SH-SY5Y (cell line): ENCODE data around the gene FYTTD1.

ENCODE experiments used
- GATA2 ChIP-seq: IDR thresholded peaks from 2 replicates; pipeline ENCODE4 v1.6.1; 2011; ENCODE audit warnings: mild to moderate bottlenecking, low read depth, low read length
- GATA3 ChIP-seq: IDR thresholded peaks from 2 replicates; pipeline ENCODE4 v1.6.1; 2011; ENCODE audit warnings: low read depth, mild to moderate bottlenecking, low read length, moderate library complexity

DNA sequence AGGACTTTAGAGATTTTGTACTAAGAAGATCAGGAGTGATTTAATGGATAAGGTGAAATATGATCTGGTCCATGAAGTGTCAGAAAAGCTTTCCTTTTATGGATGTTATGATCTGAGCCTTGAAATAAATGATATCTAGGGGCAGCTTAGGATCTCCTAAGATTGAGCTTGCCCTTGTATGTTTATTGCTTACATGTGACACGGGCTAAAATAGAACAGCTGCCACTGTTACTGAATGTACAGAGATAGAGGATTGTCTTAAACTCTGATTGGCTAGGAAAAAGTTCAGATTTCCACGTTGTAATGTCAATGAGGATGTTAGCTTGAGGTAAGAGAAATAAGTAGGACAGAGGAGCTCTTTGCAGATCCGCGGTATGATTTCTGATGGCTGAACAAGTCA, 8.8 kb downstream of the FYTTD1 start:
- TF ChIP-seq GATA3, result no peak
- TF ChIP-seq GATA2, result no peak
